Measurements from ENCODE around the gene C22orf15. TPM values are rescaled to one million over a fixed set of nuclear protein-coding genes. Genes with fewer than 3 reads are reported as not detected.

The C22orf15 gene
- polyA plus RNA-seq, 4 donors = 0.07 to 0.16 TPM; not detected in 2

DNA sequence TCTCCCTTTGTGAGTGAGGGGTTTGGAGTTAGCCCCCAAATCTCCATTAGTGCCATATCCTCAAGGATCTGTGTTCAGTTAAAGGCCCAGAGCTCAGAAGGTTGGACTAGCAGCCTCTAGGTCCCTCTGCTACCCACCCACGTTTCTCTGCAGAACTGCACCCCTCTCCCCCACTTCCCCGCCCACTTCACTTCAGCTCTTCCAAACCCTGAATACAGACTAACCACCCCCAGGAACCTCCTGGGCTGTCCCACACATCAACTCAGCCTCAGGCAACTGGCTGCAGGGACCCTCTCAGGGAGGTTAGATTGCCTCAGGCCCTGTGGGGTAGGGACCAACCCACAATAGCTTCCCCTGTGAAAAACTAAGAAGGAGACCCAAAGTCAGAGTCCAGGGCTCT lies 9.4 kb upstream of the C22orf15 start:
- Histone ChIP-seq H3K27ac (ENCODE audit: low read depth in 1 of 3, low read length in 2 of 3) (no peak overlapping the region), H3K27me3 (ENCODE audit: control insufficient read depth in 3 of 3, insufficient read depth in 3 of 3, low read length in 3 of 3) (no peaks in the 10 kb centered on the region), H3K4me3 (ENCODE audit: low read depth in 1 of 3, low read length in 3 of 3) (no peak overlapping the region), H3K9me3 (ENCODE audit: control insufficient read depth in 2 of 2, insufficient read depth in 1 of 2, low read depth in 1 of 2, low read length in 1 of 2) (no peaks in the 10 kb centered on the region), H3K36me3 (ENCODE audit: control insufficient read depth in 3 of 3, insufficient read depth in 2 of 3, low read depth in 1 of 3, low read length in 3 of 3) (no peaks in the 10 kb centered on the region), H3K4me1 (ENCODE audit: control insufficient read depth in 3 of 3, insufficient read depth in 2 of 3, low read depth in 1 of 3, low read length in 2 of 3) (peaks cover 0 to 5% (median 0%) of the 10 kb centered on the region in 3 donors)
- no peak for FAIRE-seq
- DNase-seq = no peak
- 65 to 78% (median 76%) methylated on average over 2 of the region's 2 CpGs for WGBS, 3 donors

- 79 to 84% (median 82%) methylated on average over 14 of the region's 14 CpGs for WGBS, 3 donors
- Histone ChIP-seq H3K4me1 (ENCODE audit: control insufficient read depth in 3 of 3, insufficient read depth in 2 of 3, low read depth in 1 of 3, low read length in 2 of 3) (peaks cover 0 to 5% (median 0%) of the 10 kb centered on the region in 3 donors), H3K27ac (ENCODE audit: low read depth in 1 of 3, low read length in 2 of 3) (no peak within 1 kb of the TSS), H3K9me3 (ENCODE audit: control insufficient read depth in 2 of 2, insufficient read depth in 1 of 2, low read depth in 1 of 2, low read length in 1 of 2) (no peaks in the 10 kb centered on the region), H3K4me3 (ENCODE audit: low read depth in 1 of 3, low read length in 3 of 3) (no peak within 1 kb of the TSS), H3K27me3 (ENCODE audit: control insufficient read depth in 3 of 3, insufficient read depth in 3 of 3, low read length in 3 of 3) (no peaks in the 10 kb centered on the region), H3K36me3 (ENCODE audit: control insufficient read depth in 3 of 3, insufficient read depth in 2 of 3, low read depth in 1 of 3, low read length in 3 of 3) (no peaks in the 10 kb centered on the region)
- DNase-seq (no peak), FAIRE-seq (no peak)
These were observed 8.4 kb upstream of the C22orf15 start, which contains the start of gene VPREB3 for GRCh38 chr22:23754220-23754919. TSS of gene VPREB3 (minus strand) at chr22:23754425. CDS start at chr22:23754363, 62 bp downstream.

GRCh38 chr22:23754980-23755636 lies 7.7 kb upstream of the C22orf15 start:
- H3K4me1 ChIP-seq (ENCODE audit: control insufficient read depth in 3 of 3, insufficient read depth in 2 of 3, low read depth in 1 of 3, low read length in 2 of 3) = peaks cover 0 to 5% (median 0%) of the 10 kb centered on the region in 3 donors
- FAIRE-seq (no peak), DNase-seq (no peak)
- no peaks in the 10 kb centered on the region for H3K9me3 ChIP-seq (ENCODE audit: control insufficient read depth in 2 of 2, insufficient read depth in 1 of 2, low read depth in 1 of 2, low read length in 1 of 2)
- 71 to 77% (median 76%) methylated on average over 6 of the region's 6 CpGs for WGBS, 3 donors
- H3K27me3 ChIP-seq (ENCODE audit: control insufficient read depth in 3 of 3, insufficient read depth in 3 of 3, low read length in 3 of 3) = no peaks in the 10 kb centered on the region
- H3K36me3 ChIP-seq (ENCODE audit: control insufficient read depth in 3 of 3, insufficient read depth in 2 of 3, low read depth in 1 of 3, low read length in 3 of 3) = no peaks in the 10 kb centered on the region
- H3K4me3 ChIP-seq (ENCODE audit: low read depth in 1 of 3, low read length in 3 of 3) = no peak overlapping the region
- H3K27ac ChIP-seq (ENCODE audit: low read depth in 1 of 3, low read length in 2 of 3) = no peak overlapping the region

DNA sequence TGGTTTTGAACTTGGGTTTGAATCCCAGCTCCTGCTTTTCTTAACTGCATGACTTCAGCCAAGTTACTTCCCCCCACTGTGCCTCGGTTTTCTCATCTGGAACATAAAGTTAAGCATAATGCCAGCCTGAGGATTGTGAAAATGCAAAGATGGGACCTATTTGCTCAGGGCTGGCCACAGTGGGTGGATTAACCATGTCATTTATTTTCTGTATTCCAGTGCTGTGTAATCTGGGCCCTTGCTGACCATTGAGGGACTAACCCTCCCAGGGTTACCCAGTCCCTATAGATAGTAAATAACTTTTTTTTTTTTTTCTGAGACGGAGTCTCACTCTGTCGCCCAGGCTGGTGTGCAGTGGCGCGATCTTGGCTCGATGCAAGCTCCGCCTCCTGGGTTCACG lies 7.1 kb upstream of the C22orf15 start:
- Histone ChIP-seq H3K4me3 (ENCODE audit: low read depth in 1 of 3, low read length in 3 of 3) (no peak overlapping the region), H3K36me3 (ENCODE audit: control insufficient read depth in 3 of 3, insufficient read depth in 2 of 3, low read depth in 1 of 3, low read length in 3 of 3) (no peaks in the 10 kb centered on the region), H3K27ac (ENCODE audit: low read depth in 1 of 3, low read length in 2 of 3) (no peak overlapping the region), H3K9me3 (ENCODE audit: control insufficient read depth in 2 of 2, insufficient read depth in 1 of 2, low read depth in 1 of 2, low read length in 1 of 2) (no peaks in the 10 kb centered on the region), H3K4me1 (ENCODE audit: control insufficient read depth in 3 of 3, insufficient read depth in 2 of 3, low read depth in 1 of 3, low read length in 2 of 3) (peaks cover 0 to 3% (median 0%) of the 10 kb centered on the region in 3 donors), H3K27me3 (ENCODE audit: control insufficient read depth in 3 of 3, insufficient read depth in 3 of 3, low read length in 3 of 3) (no peaks in the 10 kb centered on the region)
- FAIRE-seq = no peak
- DNase-seq = no peak
- WGBS, 3 donors = 67 to 87% (median 68%) methylated on average over 8 of the region's 8 CpGs

- Histone ChIP-seq H3K27me3 (ENCODE audit: control insufficient read depth in 3 of 3, insufficient read depth in 3 of 3, low read length in 3 of 3) (no peaks in the 10 kb centered on the region), H3K27ac (ENCODE audit: low read depth in 1 of 3, low read length in 2 of 3) (no peak overlapping the region), H3K9me3 (ENCODE audit: control insufficient read depth in 2 of 2, insufficient read depth in 1 of 2, low read depth in 1 of 2, low read length in 1 of 2) (no peaks in the 10 kb centered on the region), H3K36me3 (ENCODE audit: control insufficient read depth in 3 of 3, insufficient read depth in 2 of 3, low read depth in 1 of 3, low read length in 3 of 3) (no peaks in the 10 kb centered on the region), H3K4me1 (ENCODE audit: control insufficient read depth in 3 of 3, insufficient read depth in 2 of 3, low read depth in 1 of 3, low read length in 2 of 3) (no peaks in the 10 kb centered on the region), H3K4me3 (ENCODE audit: low read depth in 1 of 3, low read length in 3 of 3) (no peak overlapping the region)
- DNase-seq (no peak), FAIRE-seq (no peak)
- 44 to 48% (median 48%) methylated on average over 3 to 4 of the region's 4 CpGs for WGBS, 3 donors
These were observed 5.9 kb upstream of the C22orf15 start for GRCh38 chr22:23756891-23757290.

DNA sequence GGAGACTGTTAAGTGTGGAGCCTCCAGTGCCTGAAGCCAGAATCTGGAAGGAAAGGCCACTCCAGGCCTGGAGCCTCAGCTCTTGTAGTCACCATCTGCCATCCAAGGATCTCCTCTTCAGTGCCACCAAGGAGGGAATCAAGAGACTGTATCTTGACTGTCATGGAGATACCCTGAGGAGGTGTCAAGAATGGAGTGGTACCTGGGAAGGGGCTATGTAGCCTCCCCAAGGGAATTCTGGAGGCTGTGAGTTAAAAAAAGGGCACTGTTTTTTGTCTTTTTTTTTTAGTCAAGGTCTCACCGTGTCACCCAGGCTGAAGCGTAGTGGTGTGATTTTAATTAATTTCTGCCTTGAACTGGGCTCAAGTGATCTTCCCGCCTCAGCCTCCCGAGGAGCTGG lies 3.2 kb upstream of the C22orf15 start:
- Histone ChIP-seq H3K27ac (ENCODE audit: low read depth in 1 of 3, low read length in 2 of 3) (no peak overlapping the region), H3K4me1 (ENCODE audit: control insufficient read depth in 3 of 3, insufficient read depth in 2 of 3, low read depth in 1 of 3, low read length in 2 of 3) (peaks cover 0 to 10% (median 4%) of the 10 kb centered on the region in 3 donors), H3K36me3 (ENCODE audit: control insufficient read depth in 3 of 3, insufficient read depth in 2 of 3, low read depth in 1 of 3, low read length in 3 of 3) (peaks cover 0 to 3% (median 0%) of the 10 kb centered on the region in 3 donors), H3K9me3 (ENCODE audit: control insufficient read depth in 2 of 2, insufficient read depth in 1 of 2, low read depth in 1 of 2, low read length in 1 of 2) (no peaks in the 10 kb centered on the region), H3K4me3 (ENCODE audit: low read depth in 1 of 3, low read length in 3 of 3) (no peak overlapping the region), H3K27me3 (ENCODE audit: control insufficient read depth in 3 of 3, insufficient read depth in 3 of 3, low read length in 3 of 3) (no peaks in the 10 kb centered on the region)
- WGBS, 3 donors = 82 to 92% (median 89%) methylated on average over 4 of the region's 4 CpGs
- DNase-seq = no peak
- no peak for FAIRE-seq

DNA sequence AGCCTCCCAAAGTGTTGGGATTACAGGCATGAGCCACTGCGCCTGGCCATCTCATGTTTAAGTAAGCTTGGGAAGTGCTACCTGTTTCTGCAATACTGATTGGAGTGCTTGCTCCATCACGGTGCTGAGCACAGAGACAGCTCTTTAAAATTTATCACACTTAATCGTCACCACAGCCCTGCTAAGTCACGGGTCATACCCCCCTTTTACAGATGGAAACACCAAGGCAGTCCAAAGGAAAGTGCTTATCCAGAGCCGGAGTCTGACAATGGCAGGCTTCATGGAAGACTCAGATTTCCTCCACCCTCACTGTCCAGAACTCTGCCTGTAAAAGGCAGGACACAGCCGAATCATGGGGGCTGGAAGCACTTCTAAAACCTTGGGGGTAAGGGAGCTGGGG lies 2.7 kb upstream of the C22orf15 start:
- WGBS, 3 donors = 82 to 94% (median 91%) methylated on average over 6 of the region's 6 CpGs
- H3K36me3 ChIP-seq (ENCODE audit: control insufficient read depth in 3 of 3, insufficient read depth in 2 of 3, low read depth in 1 of 3, low read length in 3 of 3) = peaks cover 0 to 8% (median 0%) of the 10 kb centered on the region in 3 donors

GRCh38 chr22:23763579-23763945 lies 772 bp downstream of the C22orf15 start:
- Histone ChIP-seq H3K4me3 (ENCODE audit: low read depth in 1 of 3, low read length in 3 of 3) (peak overlapping the region in 1 of 3 donors; percentile 5), H3K4me1 (ENCODE audit: control insufficient read depth in 3 of 3, insufficient read depth in 2 of 3, low read depth in 1 of 3, low read length in 2 of 3) (peaks cover 0 to 17% (median 4%) of the 10 kb centered on the region in 3 donors), H3K27ac (ENCODE audit: low read depth in 1 of 3, low read length in 2 of 3) (no peak overlapping the region), H3K36me3 (ENCODE audit: control insufficient read depth in 3 of 3, insufficient read depth in 2 of 3, low read depth in 1 of 3, low read length in 3 of 3) (peaks cover 0 to 21% (median 2%) of the 10 kb centered on the region in 3 donors), H3K9me3 (ENCODE audit: control insufficient read depth in 2 of 2, insufficient read depth in 1 of 2, low read depth in 1 of 2, low read length in 1 of 2) (no peaks in the 10 kb centered on the region), H3K27me3 (ENCODE audit: control insufficient read depth in 3 of 3, insufficient read depth in 3 of 3, low read length in 3 of 3) (no peaks in the 10 kb centered on the region)
- no peak for DNase-seq
- no peak for FAIRE-seq
- 38 to 81% (median 63%) methylated on average over 17 of the region's 17 CpGs for WGBS, 3 donors

More for the DNA sequence above, 2.7 kb upstream of the C22orf15 start:
- H3K4me3 ChIP-seq (ENCODE audit: low read depth in 1 of 3, low read length in 3 of 3) = no peak overlapping the region
- H3K27me3 ChIP-seq (ENCODE audit: control insufficient read depth in 3 of 3, insufficient read depth in 3 of 3, low read length in 3 of 3) = no peaks in the 10 kb centered on the region
- H3K4me1 ChIP-seq (ENCODE audit: control insufficient read depth in 3 of 3, insufficient read depth in 2 of 3, low read depth in 1 of 3, low read length in 2 of 3) = peaks cover 0 to 10% (median 4%) of the 10 kb centered on the region in 3 donors
- H3K9me3 ChIP-seq (ENCODE audit: control insufficient read depth in 2 of 2, insufficient read depth in 1 of 2, low read depth in 1 of 2, low read length in 1 of 2) = no peaks in the 10 kb centered on the region
- DNase-seq (no peak), FAIRE-seq (no peak)
- no peak overlapping the region for H3K27ac ChIP-seq (ENCODE audit: low read depth in 1 of 3, low read length in 2 of 3)

All from small intestine (tissue), 7 donors.